Brain pericyte (primary cell): ENCODE data around the gene HMX2.
"Not testable (repeated sequence)": the region's sequence is repeated elsewhere in the genome, so short reads cannot be mapped to it uniquely, and the experiment has no call there.

ENCODE experiments used
- DNase-seq: peaks from one replicate; pipeline ENCODE4 v3.0.0-alpha.2; 2012; ENCODE audit warnings: low read depth, low spot score

HMX2 gene

DNA sequence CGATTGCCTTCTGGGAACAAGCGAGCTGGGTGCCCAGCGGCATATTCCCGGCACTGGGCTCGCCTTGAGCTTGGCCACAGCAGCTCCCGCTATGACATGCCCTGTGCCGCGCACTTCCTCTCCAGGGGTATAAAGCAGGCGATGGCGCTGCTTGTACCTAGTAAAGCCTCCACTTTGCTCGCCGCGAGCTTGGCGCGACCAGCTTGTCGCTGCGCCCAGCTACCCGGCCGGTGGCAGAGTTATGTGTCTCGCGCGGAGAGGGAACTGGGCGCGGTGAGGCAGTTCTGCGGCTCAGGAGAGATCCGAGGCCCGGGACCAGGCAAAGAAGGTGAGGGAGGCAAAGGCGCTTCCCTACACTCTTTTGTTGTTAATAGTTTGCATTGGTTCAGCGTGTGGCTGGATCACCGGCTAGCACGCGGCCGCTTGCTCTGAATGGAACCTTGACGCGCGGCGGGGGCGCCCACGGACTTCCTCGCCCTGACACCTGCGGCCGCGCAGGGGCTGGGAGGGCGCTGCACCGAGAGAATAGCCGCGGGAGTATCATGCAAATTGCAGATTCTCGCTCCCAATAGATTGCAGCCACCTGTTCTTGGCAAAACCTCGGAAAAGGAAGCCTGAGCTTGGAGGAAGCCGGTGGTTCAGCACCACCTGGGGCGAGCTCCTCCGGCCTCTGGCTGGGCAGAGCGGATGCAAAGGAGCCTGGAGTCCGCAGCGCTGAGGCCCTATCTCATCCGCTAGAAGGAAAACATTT, 3.2 kb downstream of the HMX2 start:
- DNase-seq, result no peak

DNA sequence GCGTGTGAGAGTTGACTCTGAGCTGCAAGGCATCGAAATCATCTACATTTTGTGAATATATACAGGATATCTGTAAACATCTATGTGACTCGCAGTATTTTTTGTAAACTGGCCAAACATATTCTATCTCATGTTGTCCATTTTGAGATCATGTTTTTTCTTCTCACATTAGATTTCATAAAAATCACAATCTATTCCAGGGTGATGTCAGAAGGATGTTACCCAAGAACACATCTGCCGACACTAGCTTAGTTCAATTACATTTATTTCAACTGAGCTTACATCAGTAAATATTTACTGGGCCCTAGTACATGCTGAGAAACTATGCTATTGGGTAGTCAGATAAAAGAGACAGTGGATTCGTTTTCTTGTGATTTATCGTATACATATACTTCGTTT, 3.8 kb downstream of the HMX2 start:
- DNase-seq, result no peak

DNA sequence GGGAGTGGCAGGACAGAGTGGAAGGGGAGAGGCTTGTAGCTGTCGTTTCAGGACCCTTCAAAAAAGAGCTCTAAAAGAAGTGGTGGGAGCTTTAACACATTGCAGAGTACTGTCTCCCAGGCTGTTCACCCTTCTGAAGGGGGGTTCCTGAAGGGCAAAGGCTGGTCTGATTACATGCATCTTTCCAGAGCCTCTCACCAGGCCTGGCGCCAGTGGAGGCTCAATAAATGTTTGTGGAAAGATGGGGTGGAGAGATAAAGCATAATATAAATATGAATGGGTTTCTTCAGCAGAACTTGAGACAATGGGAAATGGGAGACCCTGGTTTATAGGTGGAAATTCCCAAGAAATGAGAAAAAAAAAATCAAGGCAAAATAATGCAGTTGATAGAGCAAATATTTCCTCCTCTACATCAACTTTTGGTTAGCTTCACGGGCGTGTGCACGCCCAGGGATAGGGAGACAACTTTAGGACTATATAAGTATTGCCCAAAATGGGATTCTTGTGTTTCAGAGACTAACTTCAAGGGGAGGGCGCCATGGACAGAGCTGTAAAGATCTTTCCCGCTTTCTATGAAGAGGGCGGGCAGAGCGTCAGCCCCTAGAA, 5.7 kb downstream of the HMX2 start:
- no peak for DNase-seq

DNA sequence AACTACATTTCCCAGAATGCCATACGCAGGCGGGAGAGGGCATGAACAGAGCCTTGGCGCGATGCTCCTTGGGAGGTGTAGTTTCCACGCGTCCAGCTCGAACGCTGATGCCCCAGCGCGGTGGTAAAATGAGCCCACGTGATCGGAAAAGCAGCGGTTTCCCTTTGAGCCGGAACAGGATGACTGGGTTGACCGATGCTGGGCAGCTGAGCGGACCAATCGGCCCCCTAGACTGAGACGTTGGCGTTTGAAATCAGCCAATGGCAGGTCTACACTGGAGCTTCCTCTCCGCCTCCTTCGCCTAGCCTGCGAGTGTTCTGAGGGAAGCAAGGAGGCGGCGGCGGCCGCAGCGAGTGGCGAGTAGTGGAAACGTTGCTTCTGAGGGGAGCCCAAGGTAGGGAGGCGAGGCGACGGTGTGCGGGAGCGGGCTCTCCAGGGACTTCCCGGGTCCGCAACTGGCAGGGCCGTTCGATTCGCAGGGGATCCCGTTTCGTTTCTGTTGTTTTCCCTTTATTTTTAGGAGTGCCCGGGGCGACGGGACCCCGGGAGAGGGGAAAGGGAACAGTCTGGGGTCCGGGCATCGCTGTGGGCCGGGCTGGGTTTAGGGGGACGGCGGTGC, 6.3 kb downstream of the HMX2 start, which contains the start of gene BUB3:
Gene BUB3, plus strand, starts transcription at position 311 of the 619 bp plus-strand sequence. CDS start 516 bp downstream, outside the sequence.
- DNase-seq, result peak; percentile 99

DNA sequence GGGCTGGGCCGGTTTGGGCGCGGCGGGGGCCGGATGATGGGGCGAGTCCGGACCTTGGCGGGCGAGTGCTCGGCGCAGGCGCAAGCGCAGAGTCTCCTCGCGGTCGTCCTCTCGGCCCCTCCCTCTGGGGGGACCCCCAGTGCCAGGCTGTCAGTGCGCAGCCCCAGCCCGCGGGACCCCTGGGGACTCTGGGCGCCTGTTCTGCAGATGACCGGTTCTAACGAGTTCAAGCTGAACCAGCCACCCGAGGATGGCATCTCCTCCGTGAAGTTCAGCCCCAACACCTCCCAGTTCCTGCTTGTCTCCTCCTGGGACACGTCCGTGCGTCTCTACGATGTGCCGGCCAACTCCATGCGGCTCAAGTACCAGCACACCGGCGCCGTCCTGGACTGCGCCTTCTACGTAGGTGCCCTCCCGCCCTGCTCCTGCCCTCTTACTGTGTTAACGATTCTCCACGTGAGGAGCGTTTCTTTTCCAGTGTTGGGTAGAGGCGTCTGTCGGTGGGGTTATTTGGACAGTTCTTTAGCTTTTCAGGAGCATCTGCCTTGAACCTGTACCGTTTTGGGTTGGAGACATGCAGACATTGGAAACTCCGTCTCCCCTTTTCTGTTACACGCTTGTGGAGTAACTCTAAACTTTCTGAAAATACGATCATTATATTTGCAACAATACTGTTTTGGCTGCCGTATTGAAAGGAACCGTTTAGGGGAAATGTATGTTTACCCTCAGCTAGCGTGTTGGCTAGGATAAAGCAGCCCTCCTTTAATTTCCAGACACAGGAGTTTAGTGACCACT, 7.0 kb downstream of the HMX2 start:
- no peak for DNase-seq

DNA sequence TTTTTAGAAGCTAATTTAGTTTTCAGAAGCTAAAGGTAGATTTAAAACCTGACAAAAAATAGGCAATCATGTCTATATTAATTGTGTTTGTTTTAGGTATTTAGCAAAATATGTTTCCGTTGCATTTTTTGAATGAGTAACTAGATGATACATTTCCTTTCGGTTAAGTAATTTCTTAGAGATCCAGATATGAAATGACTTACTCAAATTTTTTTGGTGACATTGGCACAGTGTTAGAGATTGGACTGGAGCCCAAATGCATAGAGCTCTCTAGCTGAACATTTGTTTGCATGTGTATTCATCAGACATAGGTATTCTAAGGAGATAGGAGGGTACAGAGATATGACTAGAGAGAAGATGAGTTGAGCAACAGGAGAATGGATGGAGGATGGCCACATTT, 8.1 kb downstream of the HMX2 start:
- DNase-seq, result no peak

DNA sequence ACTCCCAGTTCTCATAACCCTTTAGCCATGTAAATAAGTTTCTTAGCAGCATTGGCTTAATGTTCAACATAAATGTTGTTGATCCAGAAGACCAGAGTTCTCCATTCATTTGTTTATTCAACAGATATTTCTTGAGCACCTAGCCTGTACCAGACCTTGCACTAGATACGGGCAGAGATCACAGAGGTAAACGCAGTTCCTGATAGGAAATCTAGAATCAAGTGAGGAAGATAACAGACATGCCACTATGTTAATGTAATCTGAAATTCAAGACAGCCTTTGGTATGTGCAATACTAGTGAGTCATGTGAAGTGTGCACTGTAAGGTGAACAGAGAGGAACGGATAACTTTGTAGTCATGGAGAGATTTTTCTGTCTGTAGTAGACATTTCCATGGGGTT, 9.3 kb downstream of the HMX2 start:
- no peak for DNase-seq

DNA sequence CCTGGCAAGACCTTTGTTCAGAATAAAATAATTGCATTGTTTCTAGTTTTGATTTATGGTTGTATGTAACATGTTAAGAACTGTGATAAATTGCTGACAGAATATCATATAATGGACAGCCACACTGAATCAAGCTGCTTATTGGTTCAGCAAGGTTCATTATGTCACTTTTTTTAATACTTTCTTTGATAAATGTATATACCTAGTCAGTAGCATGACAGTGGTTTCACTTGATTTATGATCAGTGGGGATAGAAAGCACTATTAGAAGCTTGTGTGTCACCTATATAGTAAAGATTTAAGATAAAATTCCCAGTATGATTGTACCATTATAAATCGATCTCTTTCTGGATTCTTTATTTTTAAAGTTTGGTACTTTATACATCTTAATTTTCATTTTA, 10.7 kb downstream of the HMX2 start:
- DNase-seq, result no peak

DNA sequence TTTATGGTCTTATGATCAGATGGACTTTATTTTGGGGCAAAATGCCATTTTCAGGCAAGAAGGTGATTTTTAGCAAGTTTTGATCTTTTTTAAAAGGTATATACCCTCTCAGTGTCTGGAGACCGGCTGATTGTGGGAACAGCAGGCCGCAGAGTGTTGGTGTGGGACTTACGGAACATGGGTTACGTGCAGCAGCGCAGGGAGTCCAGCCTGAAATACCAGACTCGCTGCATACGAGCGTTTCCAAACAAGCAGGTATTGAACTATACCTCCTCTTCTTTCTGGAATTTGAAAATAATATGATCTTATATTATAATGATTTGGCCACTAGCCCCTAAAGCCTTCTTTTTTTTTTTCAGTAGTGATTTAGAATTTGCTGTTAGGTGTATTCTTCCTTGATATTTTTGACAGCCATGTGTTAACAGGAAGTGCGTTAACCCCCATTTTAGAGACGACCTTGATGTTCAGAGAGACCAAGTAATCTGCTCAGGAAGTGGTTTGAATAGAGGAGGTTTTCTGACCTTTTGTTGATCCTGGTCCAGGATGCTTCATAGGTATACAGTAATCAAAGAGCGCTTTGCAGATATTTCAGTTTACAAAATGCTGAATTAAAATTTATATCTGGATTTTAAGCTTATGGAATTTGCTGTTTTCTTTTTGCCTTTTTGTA, 12.5 kb downstream of the HMX2 start:
- no peak for DNase-seq

DNA sequence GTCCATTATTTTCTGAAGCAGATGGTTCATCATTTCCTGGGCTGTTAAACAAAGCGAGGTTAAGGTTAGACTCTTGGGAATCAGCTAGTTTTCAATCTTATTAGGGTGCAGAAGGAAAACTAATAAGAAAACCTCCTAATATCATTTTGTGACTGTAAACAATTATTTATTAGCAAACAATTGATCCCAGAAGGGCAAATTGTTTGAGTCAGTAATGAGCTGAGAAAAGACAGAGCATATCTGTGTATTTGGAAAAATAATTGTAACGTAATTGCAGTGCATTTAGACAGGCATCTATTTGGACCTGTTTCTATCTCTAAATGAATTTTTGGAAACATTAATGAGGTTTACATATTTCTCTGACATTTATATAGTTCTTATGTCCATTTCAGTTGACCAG, 16.4 kb downstream of the HMX2 start:
- no peak for DNase-seq

DNA sequence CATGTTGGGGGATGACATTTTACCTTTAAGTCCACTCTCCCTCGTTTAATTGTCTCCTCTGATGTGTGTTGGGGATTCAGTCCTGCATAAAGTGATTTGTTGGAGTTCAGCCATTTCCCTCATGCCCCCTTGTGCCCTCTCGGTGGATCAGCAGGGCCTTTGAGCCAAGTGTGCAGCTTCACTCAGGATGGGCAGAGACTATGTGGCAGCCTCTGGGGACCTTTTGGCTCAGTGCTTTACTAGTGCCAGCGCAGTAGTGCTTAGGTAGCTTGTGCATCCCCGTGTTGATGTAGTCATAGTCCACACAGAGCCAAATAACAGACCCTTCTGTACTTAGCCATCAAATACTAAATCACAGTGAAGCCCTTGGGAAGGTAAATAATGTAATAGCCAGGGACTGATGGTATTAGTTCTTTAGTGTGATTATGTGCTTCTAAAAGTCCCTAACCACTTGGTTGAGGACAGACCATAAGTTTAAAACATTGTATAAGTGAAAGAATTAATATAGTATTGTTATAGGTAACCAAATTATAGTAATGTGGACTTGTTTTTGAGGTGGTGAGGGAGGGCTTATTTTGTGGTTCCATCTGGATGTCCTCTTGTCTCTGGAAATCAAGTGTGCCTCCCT, 17.6 kb downstream of the HMX2 start:
- DNase-seq, result no peak

DNA sequence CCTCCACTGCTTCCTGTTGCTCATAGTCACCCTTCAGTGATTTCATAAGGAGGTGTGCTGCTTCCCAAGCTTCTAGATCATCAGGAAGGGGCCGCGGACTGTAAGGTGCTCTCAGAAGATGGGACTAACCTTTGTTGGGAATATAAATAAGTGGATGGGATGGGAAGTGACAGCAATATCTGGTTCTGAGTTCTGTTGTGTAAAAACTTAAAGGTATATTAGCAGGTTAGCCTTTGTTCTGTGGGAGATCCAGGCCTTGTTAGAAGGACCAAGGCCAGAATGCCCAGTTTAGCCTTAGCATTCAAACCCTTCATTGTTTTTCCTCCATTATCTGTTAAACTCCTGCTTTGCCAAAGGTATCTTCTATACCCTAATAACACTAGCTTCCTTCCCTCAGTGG, 18.7 kb downstream of the HMX2 start:
- DNase-seq, result no peak

DNA sequence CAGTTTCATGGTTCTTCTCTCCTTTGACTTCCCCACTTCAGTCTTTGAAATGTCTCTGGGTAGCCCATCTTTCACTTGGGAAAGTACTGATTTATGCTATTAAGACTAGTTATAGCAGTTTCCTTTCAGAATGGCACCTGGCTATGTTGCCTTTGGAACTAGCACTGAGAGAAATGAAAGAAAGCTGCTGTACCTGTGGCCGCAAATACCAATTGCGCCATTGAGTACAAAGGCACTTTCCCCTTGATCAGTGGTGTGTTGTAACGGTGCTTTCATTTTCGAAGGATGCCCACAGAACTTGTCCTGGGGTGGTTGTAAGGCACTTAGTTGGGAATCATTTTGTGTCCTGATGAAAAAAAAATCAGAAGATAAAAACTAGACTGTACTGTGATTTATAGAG, 23.0 kb downstream of the HMX2 start:
- no peak for DNase-seq

DNA sequence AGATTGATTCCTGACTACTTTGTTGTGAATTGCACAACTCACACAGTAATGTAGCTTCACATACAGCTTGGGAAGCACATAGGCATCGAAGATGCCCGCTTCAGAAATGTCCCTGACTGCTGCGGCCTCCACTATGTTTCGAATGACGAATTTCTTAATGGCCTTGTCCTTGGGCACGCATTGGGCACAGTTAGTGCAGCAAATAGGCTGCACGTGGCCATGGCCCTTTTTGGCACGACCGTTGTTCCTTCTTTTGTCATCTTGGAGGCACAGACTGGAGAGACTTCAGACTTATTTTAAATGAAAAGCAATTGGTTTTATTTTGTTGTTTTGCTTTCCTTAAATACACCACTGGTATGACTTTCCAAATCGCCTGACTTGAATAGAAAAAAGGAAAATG, 23.7 kb downstream of the HMX2 start:
- DNase-seq, result not testable (repeated sequence)

DNA sequence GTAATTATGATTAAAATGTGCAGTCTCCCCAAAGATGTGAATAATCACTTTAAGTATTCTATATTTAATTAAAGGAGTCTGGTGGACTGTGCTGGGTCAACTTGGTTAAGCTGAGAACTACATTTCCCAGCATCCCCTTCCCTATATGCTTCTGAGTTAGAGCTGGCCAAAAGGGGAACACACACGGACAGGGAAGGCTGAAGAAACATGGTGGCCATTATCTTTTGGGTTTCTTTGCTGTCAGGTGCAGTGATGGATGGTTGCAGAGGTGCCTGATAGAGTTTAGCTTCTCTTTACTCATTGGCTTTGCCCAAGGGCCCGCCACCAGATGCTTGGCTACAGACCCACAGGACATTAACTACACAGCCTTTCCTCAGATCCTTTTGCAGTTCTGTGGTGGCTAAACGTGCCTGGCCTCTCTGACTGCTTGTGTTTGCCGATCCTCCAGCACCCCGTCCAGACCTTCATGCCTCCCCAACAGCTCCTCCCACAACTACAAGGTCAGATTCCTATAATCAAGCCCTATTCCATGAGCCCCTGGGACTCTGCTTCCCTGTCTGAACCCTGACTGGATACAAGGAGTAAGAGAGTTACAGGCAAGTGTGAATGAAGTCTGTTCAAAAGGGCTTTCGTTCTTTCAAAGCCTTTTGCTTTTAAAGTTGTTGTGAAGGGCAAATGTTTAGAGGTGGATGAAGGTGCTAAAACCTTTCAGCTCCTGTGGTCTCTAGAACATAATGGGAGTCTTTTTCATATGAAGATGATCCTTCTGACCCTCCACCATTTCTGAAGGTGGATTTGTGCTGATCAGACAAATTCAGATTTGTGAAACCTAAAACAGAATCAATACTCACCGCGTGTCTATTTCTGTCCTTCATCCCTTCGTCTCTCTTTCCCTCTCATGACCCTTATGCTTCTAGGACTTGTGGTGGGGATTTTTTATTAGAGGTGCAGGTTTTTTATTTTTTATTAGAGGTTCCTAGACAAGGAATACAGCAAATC, 27.8 kb downstream of the HMX2 start:
- DNase-seq, result no peak

DNA sequence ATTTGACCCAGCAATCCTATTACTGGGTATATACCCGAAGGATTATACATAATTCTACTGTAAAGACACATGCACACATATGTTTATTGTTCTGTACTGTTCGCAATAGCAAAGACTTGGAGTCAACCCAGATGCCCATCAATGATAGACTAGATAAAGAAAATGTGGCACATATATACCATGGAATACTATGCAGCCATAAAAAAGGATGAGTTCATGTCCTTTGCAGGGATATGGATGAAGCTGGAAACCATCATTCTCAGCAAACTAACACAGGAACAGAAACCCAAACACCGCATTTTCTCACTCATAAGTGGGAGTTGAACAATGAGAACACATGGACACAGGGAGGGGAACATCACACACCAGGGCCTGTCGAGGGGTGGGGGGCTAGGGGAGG, 30.5 kb downstream of the HMX2 start:
- DNase-seq, result not testable (repeated sequence)

DNA sequence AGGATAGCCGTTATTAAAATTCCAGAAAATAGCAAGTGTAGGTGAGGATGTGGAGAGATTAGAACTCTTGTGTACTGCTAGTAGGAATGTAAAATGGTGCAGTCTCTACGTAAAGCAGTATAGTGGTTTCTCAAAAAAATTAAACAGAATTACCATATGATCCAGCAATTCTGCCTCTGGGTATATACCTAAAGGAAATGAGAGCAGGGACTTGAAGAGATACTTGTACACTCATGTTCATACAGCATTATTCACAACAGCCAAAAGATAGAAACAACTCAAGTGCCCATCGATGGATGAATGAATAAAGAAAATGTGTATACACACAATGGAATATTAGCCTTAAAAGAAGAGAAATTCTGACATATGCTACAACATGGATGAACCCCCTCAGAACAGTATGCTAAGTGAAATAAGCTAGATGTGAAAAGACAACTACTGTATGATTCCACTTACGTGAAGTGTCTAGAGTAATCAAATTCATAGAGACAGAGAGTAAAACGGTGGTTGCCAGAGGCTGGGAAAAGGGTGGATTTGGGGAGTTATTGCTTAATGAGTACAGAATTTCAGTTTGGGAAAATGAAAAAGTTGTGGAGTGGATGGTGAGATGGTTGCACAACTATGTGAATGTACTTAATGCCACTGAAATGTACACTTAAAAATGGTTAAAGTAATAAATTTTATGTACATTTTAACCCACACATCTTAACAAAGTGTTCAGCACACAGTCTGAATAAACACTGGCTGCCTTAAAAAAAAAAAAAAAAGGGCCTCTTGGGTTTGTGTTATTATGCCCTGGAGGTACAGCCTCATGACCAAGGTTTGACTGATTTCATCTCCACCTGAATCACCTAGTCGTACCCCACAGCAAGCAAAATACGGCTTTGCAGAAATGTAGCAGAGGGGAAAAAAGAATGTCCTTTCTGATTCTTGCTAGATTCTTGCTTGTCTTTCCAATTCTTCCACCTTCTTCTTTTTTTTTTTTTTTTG, 32.5 kb downstream of the HMX2 start:
- DNase-seq, result no peak

DNA sequence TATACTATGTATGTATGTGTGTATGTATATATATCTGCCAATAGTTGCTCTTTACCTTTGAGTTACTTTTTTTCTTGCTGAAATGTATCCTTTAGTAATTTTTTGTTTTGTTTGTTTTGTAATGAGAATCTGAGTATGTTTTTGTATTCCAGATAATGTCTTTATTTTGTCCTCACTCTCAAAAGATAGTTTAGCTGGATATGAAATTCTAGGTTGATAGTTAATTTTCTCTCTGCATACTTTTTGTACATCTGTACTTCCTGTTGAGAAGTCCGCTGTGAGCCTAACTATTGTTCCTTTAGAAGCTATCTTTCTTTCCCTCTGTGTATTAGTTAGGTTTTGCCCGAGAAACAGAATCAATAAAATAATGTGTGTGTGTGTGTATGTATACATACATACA, 35.8 kb downstream of the HMX2 start:
- DNase-seq, result no peak

DNA sequence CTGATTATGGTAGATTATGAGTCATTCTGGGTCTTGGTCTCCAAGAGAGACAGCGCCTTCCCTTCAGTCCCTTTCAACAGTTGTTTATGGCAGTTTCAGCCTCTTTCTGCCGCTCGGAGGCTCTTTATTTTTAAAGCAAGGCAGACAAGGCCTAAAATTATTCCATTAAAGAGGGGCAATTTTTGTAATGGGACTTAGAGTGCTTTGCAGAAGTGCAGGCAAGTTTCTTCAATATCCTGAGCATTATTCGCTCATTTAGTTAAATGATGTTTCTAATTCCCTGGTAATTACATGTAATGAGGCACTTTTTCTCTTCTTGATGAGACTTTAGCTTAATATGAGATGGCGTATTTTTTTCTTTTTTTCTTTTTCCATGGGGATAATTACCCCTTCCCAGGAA, 39.8 kb downstream of the HMX2 start:
- no peak for DNase-seq
